Adrenal gland (tissue), 12 donors: ENCODE measurements around the gene EPB41L2. TPM values are rescaled to one million over a fixed set of nuclear protein-coding genes. Genes with fewer than 3 reads are reported as not detected.

Experiments used
- DNase-seq, 7 donors: peaks; one replicate each; pipeline ENCODE4 v3.0.0-alpha.2; 2019 to 2020
- H3K27ac ChIP-seq, 5 donors: fragments of 200-600 bp; sonication (generic) in 4 of 5; 1 replicate in 3 of 5; 2 replicates in 2 of 5; pipeline versions ENCODE4 v1.5.1 to v1.8.0; 2016 to 2020; ENCODE audit warnings: mild to moderate bottlenecking in 1 of 5
- H3K27me3 ChIP-seq: fragments of 200-600 bp; 2 replicates; pipeline ENCODE4 v1.8.0; 2021
- H3K36me3 ChIP-seq, 2 donors: fragments of 200-600 bp; replicated peaks in 1 of 2; 1 replicate in 1 of 2; 2 replicates in 1 of 2; pipeline versions ENCODE4 v1.5.1 to v1.8.0; 2018 to 2022
- H3K4me1 ChIP-seq, 2 donors: fragments of 200-600 bp; replicated peaks in 1 of 2; 1 replicate in 1 of 2; 2 replicates in 1 of 2; pipeline versions ENCODE4 v1.5.1 to v1.8.0; 2018 to 2021
- H3K4me3 ChIP-seq, 4 donors: fragments of 200-600 bp; sonication (generic) in 3 of 4; one replicate each; pipeline ENCODE4 v1.5.1; 2016 to 2018
- H3K9me3 ChIP-seq, 3 donors: fragments of 200-600 bp; sonication (generic) in 1 of 3; replicated peaks in 1 of 3; 1 replicate in 2 of 3; 2 replicates in 1 of 3; pipeline versions ENCODE4 v1.5.1 to v1.8.0; 2016 to 2021
- CTCF ChIP-seq, 6 experiments: fragments of 450-650 bp in 4 of 6; fragments of 200-600 bp in 2 of 6; sonication (generic) in 1 of 6; IDR thresholded peaks; 1 replicate in 5 of 6; 2 replicates in 1 of 6; pipeline versions ENCODE4 v1.5.1 to v1.8.0; 2016 to 2021; ENCODE audit warnings: antibody characterized with exemption in 6 of 6, mild to moderate bottlenecking in 2 of 6, moderate library complexity in 1 of 6
- POLR2A ChIP-seq, 2 donors: fragments of 450-650 bp; IDR thresholded peaks; one replicate each; pipeline ENCODE4 v1.6.1; 2017; ENCODE audit warnings: antibody characterized with exemption in 2 of 2, mild to moderate bottlenecking in 2 of 2, moderate library complexity in 1 of 2
- WGBS, 4 donors: extraction: QIAGEN DNeasy Blood & Tissue Kit in 2 of 4; methylation state at CpG; one replicate each; pipeline versions ENCODE4 v1.1.5 to v1.1.7; 2013 to 2017; 5-methylcytosine and 5-hydroxymethylcytosine counted together
- intact Hi-C, 2 donors: fragments of 100-400 bp; cut with DNase I; formaldehyde crosslinking; loops; one replicate each; pipeline versions ENCODE4 v1.14.1 to v1.15.0; 2022 to 2023
- polyA plus RNA-seq, 3 donors: library from polyadenylated mRNA; stranded (reverse); fragments of 200-250 nt in 2 of 3; fragments of 350-450 nt in 1 of 3; fragmentation: Illumina TruSeq in 1 of 3; extraction: RNeasy Lipid Tissue Mini Kit (QIAGEN cat#74804) in 1 of 3; gene quantifications; one replicate each; pipeline ENCODE4 v1.2.3, GENCODE V29; 2013 to 2014
- total RNA-seq, 9 donors: library from RNA; depleted of rRNA in 4 of 9; stranded (reverse); fragments of >200 nt in 4 of 9; fragments of 120-200 nt in 1 of 9; fragmentation: NEBNext Ultra II Directional in 1 of 9; extraction: Animal tissue kit (Norgen Biotek cat#: 25700) in 1 of 9; gene quantifications; one replicate each; pipeline versions ENCODE4 v1.1.0 to v1.2.4, GENCODE V29; 2013 to 2023
- donor health status: healthy with polysubstance abuse.
- donor health status: Bipolar disorder and iron deficiency.
- donor health status: DM: yes; HTN: yes; CAD: no.
- donor health status: DM: no; HTN: no; CAD: no.
- donor health status: DM: no; HTN: no; CAD: no.
- donor health status: DM: yes; HTN: yes; CAD: no.

The EPB41L2 gene
- total and polyA plus RNA-seq, 12 donors = 30.6 to 101 (median 82.4) TPM

- intact Hi-C loops = no loop called here
- no peak overlapping the region for H3K27ac ChIP-seq
- no peaks in the 10 kb centered on the region for H3K36me3 ChIP-seq
- DNase-seq = no peak
- TF ChIP-seq CTCF (IDR thresholded peaks at IDR 0.05) = no peak
- no peaks in the 10 kb centered on the region for H3K27me3 ChIP-seq
- H3K4me3 ChIP-seq = no peak overlapping the region
- peaks cover 15 to 46% of the 10 kb centered on the region in 2 donors for H3K4me1 ChIP-seq
- no peaks in the 10 kb centered on the region for H3K9me3 ChIP-seq
- WGBS, 4 donors = 77 to 85% (median 83%) methylated on average over 5 of the region's 5 CpGs
Measured at GRCh38 chr6:131003488-131004386, 59.3 kb downstream of the EPB41L2 start.

GRCh38 chr6:131002661-131002980, 60.4 kb downstream of the EPB41L2 start:
- H3K9me3 ChIP-seq = no peaks in the 10 kb centered on the region
- peaks cover 15 to 48% of the 10 kb centered on the region in 2 donors for H3K4me1 ChIP-seq
- no peak overlapping the region for H3K4me3 ChIP-seq
- intact Hi-C loops = no loop called here
- H3K36me3 ChIP-seq = no peaks in the 10 kb centered on the region
- WGBS, 4 donors = 40 to 46% (median 44%) methylated on average over 3 of the region's 3 CpGs
- no peak for DNase-seq
- no peak for TF ChIP-seq CTCF (IDR thresholded peaks at IDR 0.05)
- TF ChIP-seq POLR2A (IDR thresholded peaks at IDR 0.05) = no peak
- H3K27me3 ChIP-seq = no peaks in the 10 kb centered on the region
- peak overlapping the region in 3 of 5 donors; percentile 15 to 60 (median 59) for H3K27ac ChIP-seq

GRCh38 chr6:131001945-131002660, 60.9 kb downstream of the EPB41L2 start:
- TF ChIP-seq CTCF (IDR thresholded peaks at IDR 0.05) = no peak
- TF ChIP-seq POLR2A (IDR thresholded peaks at IDR 0.05) = peak in 1 of 2 donors; percentile 33
- no peaks in the 10 kb centered on the region for H3K27me3 ChIP-seq
- intact Hi-C loops = no loop called here
- H3K9me3 ChIP-seq = no peaks in the 10 kb centered on the region
- peak overlapping the region in 1 of 4 donors; percentile 19 for H3K4me3 ChIP-seq
- H3K4me1 ChIP-seq = peaks cover 15 to 52% of the 10 kb centered on the region in 2 donors
- DNase-seq = peak in 3 of 7 donors; percentile 14 to 20 (median 18)
- WGBS, 4 donors = 32 to 48% (median 36%) methylated on average over 8 of the region's 8 CpGs
- peak overlapping the region in 3 of 5 donors; percentile 15 to 60 (median 59) for H3K27ac ChIP-seq
- H3K36me3 ChIP-seq = no peaks in the 10 kb centered on the region

- 68 to 71% (median 70%) methylated on average over 12 of the region's 12 CpGs for WGBS, 4 donors
- no peaks in the 10 kb centered on the region for H3K36me3 ChIP-seq
- TF ChIP-seq POLR2A (IDR thresholded peaks at IDR 0.05) = no peak
- TF ChIP-seq CTCF (IDR thresholded peaks at IDR 0.05) = no peak
- no peaks in the 10 kb centered on the region for H3K9me3 ChIP-seq
- peak overlapping the region in 1 of 4 donors; percentile 19 for H3K4me3 ChIP-seq
- DNase-seq = no peak
- intact Hi-C loops = no loop called here
- no peaks in the 10 kb centered on the region for H3K27me3 ChIP-seq
- peaks cover 15 to 55% of the 10 kb centered on the region in 2 donors for H3K4me1 ChIP-seq
- H3K27ac ChIP-seq = no peak overlapping the region
Measured at GRCh38 chr6:131001111-131001736, 61.8 kb downstream of the EPB41L2 start.
